GM21825 (cell line): ENCODE results near the gene ZKSCAN3.
A peak's percentile ranks its signal among the peaks of the same experiment; 100 is the strongest.
"Not testable (repeated sequence)": the region's sequence is repeated elsewhere in the genome, so short reads cannot be mapped to it uniquely, and the experiment has no call there.

Experiments used
- ATAC-seq: cut with Tn5 transposase; IDR thresholded peaks from one replicate; pipeline ENCODE4 v1.9.1; 2021; ENCODE audit warnings: mild to moderate bottlenecking, moderate library complexity; ENCODE audit not compliant: unreplicated experiment

ZKSCAN3 gene

DNA sequence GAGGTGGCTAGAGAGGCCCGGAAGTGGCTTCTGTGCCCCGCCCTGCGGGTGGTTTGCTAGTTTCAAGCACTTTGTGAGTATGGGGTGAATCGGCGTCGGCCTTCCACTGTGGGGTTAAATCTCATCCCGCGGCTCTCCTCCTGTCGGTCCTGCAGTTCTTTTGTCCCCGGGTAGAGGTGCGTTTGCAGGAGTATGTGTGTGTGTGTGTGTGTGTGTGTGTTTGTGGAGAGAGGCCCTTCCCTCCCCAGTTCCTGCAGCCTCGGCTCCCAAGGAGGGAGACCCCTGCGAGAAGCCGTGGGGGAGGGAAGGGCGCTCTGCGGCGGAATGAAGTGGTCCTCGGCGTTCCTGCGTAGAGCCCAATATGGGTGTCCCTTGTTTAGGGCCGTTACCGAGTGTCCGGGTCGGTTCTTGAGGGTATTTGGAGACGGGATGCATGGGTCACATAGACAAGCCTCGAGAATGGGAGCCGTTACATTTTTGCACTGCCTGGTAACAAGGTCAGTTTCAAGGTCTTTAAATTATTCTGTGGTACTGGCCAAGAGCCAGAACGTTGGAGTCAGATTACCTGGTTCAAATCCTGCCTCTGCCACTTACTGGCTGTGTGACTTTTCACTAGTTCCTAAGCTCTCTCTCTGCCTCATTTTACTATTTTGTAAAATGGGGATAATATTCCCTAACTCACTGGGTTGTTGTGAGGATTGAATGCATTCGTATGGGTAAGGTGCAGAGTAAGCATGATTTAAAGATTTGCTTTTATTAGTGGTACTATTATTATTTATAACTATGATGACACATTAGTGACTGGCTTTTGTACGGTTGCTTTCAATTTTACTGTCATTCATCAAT lies at the start of gene ZKSCAN3:
TSS of gene ZKSCAN3 (plus strand) at position 56 of the 846 bp plus-strand sequence. CDS start 9,640 bp downstream, outside the sequence.
- ATAC-seq = peak; percentile 95

DNA sequence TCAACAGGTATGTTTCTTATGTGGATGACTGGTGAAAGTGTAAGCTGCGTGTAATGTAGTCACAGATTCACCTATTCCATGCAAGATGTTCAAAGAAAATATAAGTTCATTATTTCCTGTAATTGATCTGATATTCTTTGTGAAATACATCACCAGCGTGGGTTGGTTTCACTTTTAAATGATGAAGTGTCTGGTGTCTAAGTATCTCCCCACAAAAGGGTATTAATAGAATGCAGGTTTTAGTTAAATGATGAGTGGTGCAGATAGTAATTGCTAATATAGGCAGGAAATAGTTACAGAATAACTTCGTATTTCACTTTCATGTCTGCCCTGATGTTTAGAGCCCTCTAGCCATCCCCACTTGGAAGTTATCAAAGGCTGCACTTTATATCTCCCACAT lies 46.2 kb upstream of the ZKSCAN3 start:
- ATAC-seq = no peak

DNA sequence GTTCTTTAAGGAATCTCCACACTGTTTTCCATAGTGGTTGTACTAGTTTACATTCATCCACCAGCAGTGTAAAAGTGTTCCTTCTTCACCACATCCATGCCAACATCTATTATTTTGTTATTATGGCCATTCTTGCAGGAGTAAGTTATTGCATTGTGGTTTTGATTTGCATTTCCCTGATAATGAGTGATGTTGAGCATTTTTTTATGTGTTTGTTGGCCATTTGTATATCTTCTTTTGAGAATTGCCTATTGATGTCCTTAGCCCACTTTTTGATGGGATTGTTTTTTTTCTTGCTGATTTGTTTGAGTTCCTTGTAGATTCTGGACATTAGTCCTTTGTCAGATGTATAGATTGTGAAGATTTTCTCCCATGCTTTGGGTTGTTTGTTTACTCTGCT lies 43.4 kb upstream of the ZKSCAN3 start:
- not testable (repeated sequence) for ATAC-seq

DNA sequence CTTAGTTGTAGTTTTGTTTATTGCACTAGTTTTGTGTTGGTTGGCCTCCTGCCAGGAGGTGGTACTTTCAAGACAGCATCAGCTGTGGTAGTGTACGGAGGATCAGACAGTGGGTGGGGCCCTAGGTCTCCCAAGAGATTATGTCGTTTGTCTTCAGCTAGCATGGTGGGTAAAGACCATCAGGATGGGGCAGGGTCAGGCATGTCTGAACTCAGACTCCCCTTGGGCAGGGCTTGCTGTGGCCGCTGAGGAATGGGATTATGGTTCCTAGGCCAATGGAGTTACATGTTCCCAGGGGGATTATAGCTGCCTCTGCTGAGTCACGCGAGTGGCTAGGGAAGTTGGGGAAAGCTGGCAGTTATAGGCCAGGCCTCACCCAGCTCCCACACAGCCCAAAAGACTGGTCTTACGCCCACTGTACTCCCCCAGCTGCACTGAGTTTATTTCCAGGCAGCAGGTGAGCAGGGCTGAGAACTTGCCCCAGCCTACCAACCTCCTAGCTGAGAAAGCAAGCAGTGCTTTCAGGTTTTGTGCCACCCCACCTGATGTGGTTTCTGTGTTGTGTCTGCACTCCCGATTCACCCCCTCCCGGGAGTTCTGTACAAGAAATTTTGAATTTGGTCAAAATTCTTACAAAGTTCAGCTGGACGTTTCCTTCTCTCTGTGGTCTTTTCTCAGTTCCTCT lies 38.5 kb upstream of the ZKSCAN3 start:
- ATAC-seq = no peak

DNA sequence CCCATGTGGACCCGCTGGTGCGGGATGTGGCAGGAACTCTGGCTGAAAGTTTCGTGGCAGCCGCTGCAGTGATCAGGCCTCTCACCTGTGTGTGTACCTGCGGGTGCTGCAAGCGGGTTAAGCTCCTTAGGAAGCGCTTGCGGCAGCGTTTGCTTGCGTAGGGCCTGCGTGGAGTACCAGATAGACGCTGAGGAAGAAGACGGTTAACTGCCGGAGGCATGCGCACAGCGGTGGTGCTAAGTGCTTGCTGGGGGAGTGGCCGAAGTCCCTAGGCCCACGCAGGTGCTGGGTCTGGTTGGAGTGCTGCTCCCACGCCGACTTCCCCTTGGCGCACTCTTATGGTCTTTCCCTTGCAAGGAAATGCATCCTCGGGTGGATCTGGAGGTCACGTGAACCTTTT lies 36.8 kb upstream of the ZKSCAN3 start:
- ATAC-seq = no peak

DNA sequence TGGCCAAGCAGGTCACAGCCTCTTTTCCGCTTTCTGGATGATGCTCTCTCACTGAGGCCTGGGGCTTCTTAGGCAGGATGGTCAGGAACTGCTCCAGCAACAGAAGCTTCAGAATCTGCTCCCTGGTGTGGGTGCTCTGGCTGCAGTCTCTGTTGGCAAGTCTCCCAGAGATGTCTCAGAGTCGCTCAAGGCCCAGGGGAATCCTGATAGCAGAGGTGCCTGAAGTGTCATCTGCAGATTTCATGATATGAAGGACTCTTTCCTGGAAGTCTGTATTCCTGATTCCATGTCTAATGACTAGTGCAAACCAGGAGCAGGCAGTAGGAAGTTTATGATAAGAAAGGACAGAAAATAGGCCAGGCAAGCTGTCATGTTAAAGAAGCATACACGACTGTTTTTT lies 34.1 kb upstream of the ZKSCAN3 start:
- ATAC-seq = no peak

DNA sequence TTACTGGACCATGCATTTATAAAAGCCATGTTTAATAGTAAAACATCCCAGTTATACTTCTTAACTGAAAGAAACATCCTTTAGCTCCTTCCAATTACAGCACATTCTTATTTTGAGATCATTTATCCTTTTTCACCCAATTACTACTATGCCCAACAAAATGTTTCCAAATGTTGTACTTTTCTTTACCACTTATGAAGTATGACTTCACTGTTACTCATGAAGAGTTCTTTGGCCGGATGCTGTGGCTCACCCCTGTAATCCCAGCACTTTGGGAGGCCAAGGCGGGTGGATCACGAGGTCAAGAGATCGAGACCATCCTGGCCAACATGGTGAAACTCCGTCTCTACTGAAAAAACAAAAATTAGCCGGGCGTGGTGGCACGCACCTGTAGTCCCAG lies 31.9 kb upstream of the ZKSCAN3 start:
- ATAC-seq = not testable (repeated sequence)

DNA sequence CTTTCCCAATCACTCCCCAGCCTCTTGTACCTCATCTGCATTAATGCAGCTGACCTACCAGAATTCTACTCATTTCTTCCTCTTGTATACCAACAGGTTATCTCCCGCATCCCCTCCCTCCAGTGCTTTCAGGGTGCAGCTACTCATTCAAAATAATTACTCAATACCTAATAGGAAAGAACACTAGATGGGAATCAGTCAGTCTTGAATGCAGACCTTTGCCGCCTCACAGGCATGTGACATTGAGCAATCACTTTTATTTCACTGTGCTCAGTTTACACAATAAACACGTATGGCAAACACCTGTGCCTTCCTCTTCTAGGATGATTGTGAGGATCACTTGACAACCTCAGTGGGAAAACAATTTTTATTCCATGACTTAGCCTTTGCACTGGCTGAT lies 27.1 kb upstream of the ZKSCAN3 start:
- ATAC-seq = no peak

DNA sequence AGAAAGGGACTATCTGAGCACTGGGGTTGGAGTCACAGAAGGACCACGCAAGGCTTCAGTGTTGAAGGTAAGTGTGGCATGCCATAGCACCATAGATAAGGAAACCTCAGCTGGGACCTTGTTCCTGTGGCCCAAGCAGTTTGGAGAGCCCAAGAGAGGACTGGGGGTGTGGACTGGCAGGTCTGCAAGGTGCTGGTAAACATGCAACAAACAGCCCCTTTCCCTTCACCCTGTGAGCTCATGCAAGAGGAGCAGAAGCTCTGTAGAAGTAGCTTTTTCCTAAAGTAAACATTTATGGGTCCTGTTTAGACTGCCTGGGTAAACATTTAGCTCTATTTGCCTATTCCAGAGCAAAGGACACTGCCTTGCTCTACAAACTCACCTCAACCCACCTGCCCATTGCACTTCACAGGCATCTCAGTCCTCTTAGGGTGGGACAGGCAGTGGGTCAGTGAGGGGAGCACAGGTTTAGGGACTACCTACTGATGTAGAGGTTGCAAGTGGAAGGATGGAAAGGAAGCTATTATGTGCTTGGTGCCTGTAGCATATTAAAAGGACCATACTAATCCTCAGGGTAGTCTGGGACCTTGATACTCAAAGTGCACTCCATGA lies 25.8 kb upstream of the ZKSCAN3 start:
- no peak for ATAC-seq

DNA sequence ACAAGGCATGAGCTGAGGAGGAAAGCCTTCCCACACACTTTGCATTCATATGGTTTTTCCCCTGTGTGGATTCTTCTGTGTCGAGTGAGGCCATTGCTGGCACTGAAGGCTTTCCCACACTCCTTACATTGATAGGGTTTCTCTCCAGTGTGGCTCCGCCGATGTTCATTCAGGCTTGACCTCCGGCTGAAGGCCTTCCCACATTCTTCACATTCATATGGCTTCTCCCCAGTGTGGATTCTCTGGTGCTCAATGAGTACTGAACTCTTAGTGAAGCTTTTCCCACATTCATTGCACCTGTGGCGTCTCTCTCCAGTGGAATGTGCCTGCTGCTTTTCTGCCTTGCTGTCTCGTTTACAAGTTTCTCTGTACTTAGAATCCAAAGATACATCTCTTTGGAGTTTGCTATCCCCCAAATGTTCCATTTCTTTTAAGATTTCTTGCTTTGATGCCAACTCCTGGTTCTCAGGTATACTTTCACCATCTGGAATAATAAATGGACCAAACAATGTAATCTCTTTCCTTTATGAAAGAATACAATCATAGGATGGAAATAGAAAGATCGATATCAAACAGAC lies 23.3 kb upstream of the ZKSCAN3 start:
- ATAC-seq = no peak

DNA sequence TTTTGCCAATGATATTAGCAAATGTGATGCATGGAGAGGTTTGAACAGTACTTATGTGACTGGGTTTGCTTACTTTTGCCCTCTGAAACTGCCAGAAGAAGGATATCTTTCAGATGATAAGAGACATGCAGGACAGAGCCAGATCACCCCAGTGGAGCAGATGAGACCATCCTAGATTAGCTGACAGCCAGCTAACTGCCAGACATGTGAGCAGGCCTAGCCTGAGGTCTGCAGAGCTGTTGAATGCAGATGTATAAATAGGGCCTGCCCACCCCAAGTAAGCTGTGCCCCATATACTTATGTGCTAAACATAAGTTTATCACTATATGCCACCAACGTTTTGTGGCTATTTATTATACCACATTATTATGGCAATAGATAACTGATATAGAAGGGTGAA lies 19.7 kb upstream of the ZKSCAN3 start:
- ATAC-seq = no peak

DNA sequence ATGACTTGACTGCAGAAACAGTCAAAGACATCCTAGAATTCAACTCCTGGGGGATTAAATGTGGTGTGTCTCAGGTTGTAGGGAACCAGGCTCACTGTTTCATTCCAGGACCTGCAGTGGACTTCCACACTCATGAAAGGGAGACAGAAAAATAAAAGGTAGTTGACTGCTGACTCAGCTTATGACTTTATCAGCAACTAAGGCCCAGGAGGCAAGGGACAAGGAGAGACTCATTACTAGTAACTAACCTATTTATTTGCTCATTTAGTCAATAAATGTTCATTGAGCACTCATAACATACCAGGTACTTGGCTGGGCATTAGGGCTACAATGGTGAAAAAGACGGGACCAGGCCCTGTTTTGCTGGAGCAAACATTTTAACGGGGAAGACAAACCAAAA lies 16.7 kb upstream of the ZKSCAN3 start:
- no peak for ATAC-seq

DNA sequence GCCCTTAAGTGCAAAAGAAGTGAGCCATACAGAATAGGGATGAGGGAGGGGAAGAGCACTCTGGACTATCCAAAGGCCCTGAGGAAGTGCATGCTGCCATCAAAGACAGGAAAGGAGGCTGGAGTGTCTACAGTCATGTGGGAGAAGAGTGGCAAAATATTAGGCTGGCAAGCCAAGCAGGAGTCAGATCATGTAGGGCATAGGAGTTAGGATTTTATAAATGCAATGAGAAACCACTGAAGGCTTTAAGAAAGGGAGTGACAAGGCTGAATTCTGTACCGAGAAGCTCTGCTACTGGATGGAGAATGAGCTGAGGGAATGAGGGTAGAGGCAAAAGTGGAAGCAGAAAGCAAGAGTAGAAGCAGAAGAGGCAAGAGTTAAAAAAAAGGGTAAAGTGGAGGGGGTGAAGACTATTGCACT lies 16.1 kb upstream of the ZKSCAN3 start:
- no peak for ATAC-seq

DNA sequence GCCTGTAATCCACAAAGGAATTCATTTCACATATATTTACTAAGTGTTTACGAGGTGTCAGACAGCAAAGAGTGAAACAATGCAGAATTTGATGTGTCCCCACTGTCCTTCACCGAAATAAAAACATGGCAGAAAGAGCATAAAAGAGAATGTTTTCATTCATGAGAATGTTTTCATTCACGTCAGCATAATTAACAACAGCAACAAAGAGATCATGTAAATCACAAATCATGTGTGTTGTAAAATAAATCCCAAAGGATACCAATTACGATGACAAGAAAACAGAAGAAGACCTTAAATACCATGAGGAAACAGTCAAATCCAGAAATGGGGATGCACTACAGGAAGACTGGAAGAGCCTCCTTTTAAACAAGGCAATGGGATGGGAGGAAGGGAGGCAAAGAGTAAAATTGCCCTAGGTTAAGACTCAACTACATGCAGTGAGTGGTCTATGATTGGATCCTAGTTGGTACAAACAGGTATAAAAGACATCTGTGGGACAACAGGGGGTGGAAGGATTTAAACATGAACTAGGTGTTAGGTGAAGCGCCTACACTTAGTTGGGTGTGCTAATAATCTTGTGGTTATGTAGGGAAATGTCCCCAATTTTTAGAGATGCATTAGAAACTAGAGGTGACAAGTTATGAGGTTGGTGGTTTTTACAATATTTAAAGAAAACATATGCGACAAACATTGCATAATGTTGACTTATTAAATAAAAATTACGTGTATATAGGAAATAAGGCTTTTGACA lies 15.3 kb upstream of the ZKSCAN3 start:
- ATAC-seq = no peak

DNA sequence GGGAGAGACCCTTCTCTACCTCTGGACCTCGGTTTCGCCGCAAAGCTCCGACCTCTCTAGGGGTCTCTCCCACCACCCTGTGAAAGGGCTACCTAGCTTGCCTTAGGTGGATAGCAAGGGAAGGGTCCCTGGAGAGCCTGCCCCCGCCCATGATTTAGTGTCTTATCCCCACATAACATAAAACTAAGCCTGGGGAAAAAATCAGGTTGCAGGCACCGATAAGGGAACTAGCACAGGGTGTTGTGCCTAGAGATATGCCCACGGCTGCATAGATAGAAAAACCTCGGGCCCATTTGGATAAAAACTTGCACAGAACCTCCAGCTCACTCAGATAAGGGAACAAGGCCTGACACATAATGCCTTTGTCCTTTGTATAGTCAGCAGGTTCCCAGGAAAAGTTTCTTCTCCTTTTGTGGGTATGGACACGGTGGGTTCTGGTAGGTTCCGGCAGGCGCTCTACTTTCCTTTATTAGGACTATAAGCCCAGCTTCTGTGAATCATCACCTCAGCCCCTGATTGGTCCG lies 14.6 kb upstream of the ZKSCAN3 start:
- ATAC-seq = no peak

DNA sequence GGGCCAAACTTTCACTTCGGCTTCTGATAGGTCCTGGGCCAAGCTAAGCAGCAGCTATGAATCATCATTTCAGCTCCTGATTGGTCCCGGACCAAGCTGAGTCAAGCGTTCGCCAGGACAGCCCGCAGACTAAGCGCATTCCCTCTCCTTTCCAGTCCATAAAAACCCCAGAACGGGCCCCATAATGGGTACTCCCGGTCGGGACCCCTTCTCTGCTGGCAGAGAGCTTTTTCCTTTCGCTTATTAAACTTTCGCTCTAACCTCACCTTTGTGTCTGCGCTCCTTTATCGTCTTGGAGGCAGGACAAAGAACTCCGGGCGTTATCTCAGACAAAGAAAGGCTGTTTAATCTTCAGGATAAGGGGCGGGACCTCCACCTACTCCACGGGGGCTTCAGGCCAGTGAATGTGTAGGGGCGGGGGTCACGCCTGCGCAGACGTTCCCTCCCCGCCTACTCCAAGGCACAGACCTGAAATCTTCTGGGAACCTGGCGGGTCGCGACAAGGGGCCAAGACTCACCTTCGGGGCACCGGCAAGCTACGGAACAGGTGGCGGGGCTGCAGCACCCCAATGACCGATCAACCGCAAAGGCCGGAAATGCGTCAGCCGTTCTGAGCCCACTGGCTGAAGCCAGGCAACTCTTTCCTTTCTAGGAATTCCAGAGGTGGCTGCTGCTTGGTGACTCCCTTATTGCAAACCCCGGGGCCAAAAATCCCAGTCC lies 14.0 kb upstream of the ZKSCAN3 start, which contains the start of gene ZSCAN31:
TSS of gene ZSCAN31 (minus strand) at position 585 of the 720 bp plus-strand sequence. CDS start 6,465 bp downstream, outside the sequence.
- peak; percentile 85 for ATAC-seq

DNA sequence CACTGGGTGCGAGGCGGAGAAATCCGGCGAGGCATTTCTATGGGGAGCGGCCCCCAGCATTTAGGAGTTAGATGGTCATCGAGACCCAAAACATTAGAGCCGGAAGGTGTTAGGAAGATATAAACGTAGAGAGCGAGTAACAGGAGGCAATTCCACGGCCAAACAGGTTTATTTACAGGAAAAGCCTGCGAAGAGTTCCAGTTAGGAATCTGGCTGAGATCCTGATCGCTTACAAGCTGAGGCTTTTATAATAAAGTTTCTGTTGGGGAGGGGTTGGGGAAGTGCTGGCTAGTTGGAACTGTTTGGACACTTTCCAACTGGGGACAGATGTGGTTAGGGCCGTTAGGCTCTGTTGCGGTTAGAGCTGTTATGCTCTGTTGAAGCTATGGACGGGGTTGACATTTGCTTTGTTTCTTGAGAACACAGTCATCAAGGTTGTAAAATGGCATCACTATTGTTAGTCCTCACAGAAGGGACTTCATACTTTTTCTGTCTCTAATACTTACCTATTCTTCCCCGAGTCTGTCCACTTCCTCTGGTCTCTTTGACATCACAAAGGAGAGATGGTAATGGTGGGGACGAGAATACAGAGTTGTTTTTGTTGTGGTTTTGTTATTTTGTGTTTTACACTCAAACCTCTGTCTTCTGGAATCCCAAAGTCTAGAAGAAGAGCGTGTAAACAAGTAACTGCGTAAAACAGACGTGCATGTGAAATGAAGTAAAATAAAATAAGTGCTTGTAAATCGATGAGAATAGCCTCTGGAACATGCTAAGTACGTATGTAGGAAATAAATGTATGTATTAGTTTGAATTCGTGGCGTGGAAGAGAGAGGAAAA lies 13.2 kb upstream of the ZKSCAN3 start:
- no peak for ATAC-seq

DNA sequence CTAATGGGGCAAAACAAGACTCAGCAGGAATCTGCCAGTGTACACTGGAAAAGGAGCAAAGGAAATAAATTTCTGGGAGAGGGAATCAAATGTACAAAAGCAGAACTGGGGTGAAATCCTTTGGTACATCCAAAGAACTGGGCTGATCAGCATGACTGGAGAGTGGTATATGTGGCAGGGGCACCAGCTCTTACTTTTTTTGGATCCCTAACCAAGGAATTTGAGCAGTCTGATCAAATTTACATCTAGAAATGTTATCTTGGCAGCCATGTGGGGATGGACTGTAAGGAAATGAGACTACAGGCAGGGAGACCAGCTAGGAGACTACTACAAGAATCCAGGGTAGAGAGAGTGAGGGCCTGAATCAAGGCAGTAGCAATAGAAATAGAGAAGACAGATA lies 12.6 kb upstream of the ZKSCAN3 start:
- no peak for ATAC-seq
